HEK293 (cell line): Measurements from ENCODE around the gene ARMH4.

ENCODE experiments used
- CTCF ChIA-PET: fragments of 350-600 bp; formaldehyde crosslinking; extraction: SDS; loops from one replicate; lab custom pipeline; 2021; ENCODE audit warnings: antibody characterized with exemption; lab: Yijun Ruan, JAX
- POLR2A ChIA-PET: fragments of 300-600 bp; formaldehyde crosslinking; extraction: SDS; loops from one replicate; lab custom pipeline; 2020; ENCODE audit warnings: antibody characterized with exemption, inconsistent platforms; lab: Yijun Ruan, JAX
- H3K27ac ChIP-seq: fragments of 200-500 bp; sonication (Bioruptor generic); 2 replicates; pipeline ENCODE4 v1.5.1; 2014; ENCODE audit warnings: low read depth, low read length, control low read depth, inconsistent platforms; ENCODE audit errors: extremely low read depth
- H3K36me3 ChIP-seq, 2 experiments: fragments of 200-500 bp in 1 of 2; sonication (Bioruptor generic) in 1 of 2; 1 replicate in 1 of 2; 2 replicates in 1 of 2; pipeline ENCODE4 v1.5.1; 2014 to 2017; ENCODE audit warnings: inconsistent platforms in 2 of 2, low read length in 2 of 2; ENCODE audit not compliant: control insufficient read depth in 2 of 2, insufficient read depth in 1 of 2
- H3K4me1 ChIP-seq: fragments of 200-500 bp; sonication (Bioruptor generic); 2 replicates; pipeline ENCODE4 v1.5.1; 2014; ENCODE audit warnings: mild to moderate bottlenecking, low read length, inconsistent platforms; ENCODE audit not compliant: control insufficient read depth, insufficient read depth
- H3K4me3 ChIP-seq: 2 replicates; pipeline ENCODE4 v1.5.1; 2011; ENCODE audit warnings: low read depth, mild to moderate bottlenecking, control low read depth, low read length, moderate library complexity
- H3K9me3 ChIP-seq: fragments of 200-500 bp; sonication (Bioruptor generic); 2 replicates; pipeline ENCODE4 v1.5.1; 2014; ENCODE audit warnings: low read depth, low read length, inconsistent platforms; ENCODE audit not compliant: control insufficient read depth, insufficient read depth
- BCL11A ChIP-seq: fragments of 450-650 bp; formaldehyde crosslinking; IDR thresholded peaks from 2 replicates; pipeline ENCODE4 v1.5.1; 2016; ENCODE audit warnings: low read depth, missing biosample characterization, missing genetic modification characterization
- REPIN1 ChIP-seq: fragments of 450-650 bp; formaldehyde crosslinking; IDR thresholded peaks from 2 replicates; pipeline ENCODE4 v1.5.1; 2017; ENCODE audit warnings: missing biosample characterization, missing genetic modification characterization, low read depth
- SP7 ChIP-seq: fragments of 450-650 bp; formaldehyde crosslinking; IDR thresholded peaks from 2 replicates; pipeline ENCODE4 v1.5.1; 2016; ENCODE audit warnings: missing biosample characterization, missing genetic modification characterization
- ZEB2 ChIP-seq: fragments of 450-650 bp; formaldehyde crosslinking; IDR thresholded peaks from 2 replicates; pipeline ENCODE4 v1.5.1; 2016; ENCODE audit warnings: missing biosample characterization, missing genetic modification characterization
- ZFP3 ChIP-seq: fragments of 450-650 bp; formaldehyde crosslinking; IDR thresholded peaks from 2 replicates; pipeline ENCODE4 v1.5.1; 2016; ENCODE audit warnings: low read depth, missing biosample characterization, missing genetic modification characterization
- ZNF169 ChIP-seq: fragments of 450-650 bp; formaldehyde crosslinking; IDR thresholded peaks from 2 replicates; pipeline ENCODE4 v1.5.1; 2016; ENCODE audit warnings: missing biosample characterization, missing genetic modification characterization
- ZNF248 ChIP-seq: fragments of 450-650 bp; formaldehyde crosslinking; IDR thresholded peaks from 2 replicates; pipeline ENCODE4 v1.5.1; 2017; ENCODE audit warnings: missing biosample characterization, missing genetic modification characterization
- ZNF426 ChIP-seq: fragments of 450-650 bp; formaldehyde crosslinking; IDR thresholded peaks from 2 replicates; pipeline ENCODE4 v1.5.1; 2017; ENCODE audit warnings: missing biosample characterization, missing genetic modification characterization, mild to moderate bottlenecking, inconsistent platforms, moderate library complexity
- ZNF48 ChIP-seq: fragments of 450-650 bp; formaldehyde crosslinking; IDR thresholded peaks from 2 replicates; pipeline ENCODE4 v1.5.1; 2016; ENCODE audit warnings: missing biosample characterization, missing genetic modification characterization
- ZNF521 ChIP-seq: fragments of 450-650 bp; formaldehyde crosslinking; IDR thresholded peaks from 2 replicates; pipeline ENCODE4 v1.5.1; 2017; ENCODE audit warnings: missing biosample characterization, mild to moderate bottlenecking, missing genetic modification characterization
- ZNF629 ChIP-seq: fragments of 450-650 bp; formaldehyde crosslinking; IDR thresholded peaks from 2 replicates; pipeline ENCODE4 v1.5.1; 2017; ENCODE audit warnings: missing biosample characterization, missing genetic modification characterization
- ZNF660 ChIP-seq: fragments of 450-650 bp; IDR thresholded peaks from 2 replicates; pipeline ENCODE4 v1.5.1; 2018; ENCODE audit warnings: missing biosample characterization, mild to moderate bottlenecking, missing genetic modification characterization
- ZNF677 ChIP-seq: fragments of 450-650 bp; IDR thresholded peaks from 2 replicates; pipeline ENCODE4 v1.5.0; 2018; ENCODE audit warnings: missing biosample characterization, mild to moderate bottlenecking, missing genetic modification characterization, moderate library complexity
- ZNF768 ChIP-seq: fragments of 450-650 bp; formaldehyde crosslinking; IDR thresholded peaks from 2 replicates; pipeline ENCODE4 v1.5.1; 2018; ENCODE audit warnings: missing biosample characterization, mild to moderate bottlenecking, missing genetic modification characterization
- TF ChIP-seq, protein P1 (sequence below): fragments of 450-650 bp; formaldehyde crosslinking; IDR thresholded peaks from 2 replicates; pipeline ENCODE4 v1.5.1; 2016; ENCODE audit warnings: missing biosample characterization, missing genetic modification characterization
- TF ChIP-seq, protein P2 (sequence below): fragments of 450-650 bp; formaldehyde crosslinking; IDR thresholded peaks from 2 replicates; pipeline ENCODE4 v1.5.0; 2017; ENCODE audit warnings: missing biosample characterization, missing genetic modification characterization, borderline replicate concordance
- TF ChIP-seq, protein P3 (sequence below): fragments of 450-650 bp; formaldehyde crosslinking; conservative IDR thresholded peaks from 2 replicates; pipeline ENCODE4 v1.5.1; 2016; ENCODE audit warnings: low read depth, missing biosample characterization, missing genetic modification characterization
- TF ChIP-seq, protein P4 (sequence below): fragments of 450-650 bp; IDR thresholded peaks from 2 replicates; pipeline ENCODE4 v1.5.1; 2018; ENCODE audit warnings: missing biosample characterization, mild to moderate bottlenecking, missing genetic modification characterization

The ARMH4 gene

DNA sequence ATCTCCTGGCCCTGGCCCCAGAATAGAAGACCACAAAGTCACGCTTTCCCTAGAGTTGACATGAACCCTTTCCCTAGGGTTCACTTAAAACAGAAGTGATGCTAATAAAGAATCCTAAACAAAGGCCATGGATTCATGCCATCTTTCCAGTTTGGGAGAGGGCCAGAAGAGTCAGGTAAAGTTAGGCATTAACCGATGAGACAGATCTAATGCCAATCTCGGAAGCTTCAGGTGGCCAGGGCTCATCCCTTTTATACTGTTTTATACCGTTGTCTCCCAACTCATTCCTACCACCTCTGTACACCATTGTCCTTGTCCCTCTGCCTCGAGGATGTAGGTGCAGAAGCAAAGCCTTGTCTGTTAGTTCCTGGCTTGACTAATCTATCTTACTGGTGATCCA, 25.1 kb upstream of the ARMH4 start:
- H3K27ac ChIP-seq: no peak overlapping the region
- H3K36me3 ChIP-seq: no peaks in the 10 kb centered on the region
- ChIA-PET POLR2A (interaction anchor here (0.6 kb wide), 1 partner anchor 250 kb away, joined by 10 read pairs; the partner anchor contains the start of gene TIMM9), CTCF (interaction anchor here (0.8 kb wide), 1 partner anchor 91 kb away, joined by 3 read pairs; no protein-coding TSS in a partner anchor)
- H3K9me3 ChIP-seq: no peaks in the 10 kb centered on the region
- no peak for TF ChIP-seq ZNF48 (tag by site-specific recombination)
- TF ChIP-seq BCL11A: no peak
- no peak for TF ChIP-seq ZNF660 (tag by site-specific recombination)
- TF ChIP-seq, protein P1, sequence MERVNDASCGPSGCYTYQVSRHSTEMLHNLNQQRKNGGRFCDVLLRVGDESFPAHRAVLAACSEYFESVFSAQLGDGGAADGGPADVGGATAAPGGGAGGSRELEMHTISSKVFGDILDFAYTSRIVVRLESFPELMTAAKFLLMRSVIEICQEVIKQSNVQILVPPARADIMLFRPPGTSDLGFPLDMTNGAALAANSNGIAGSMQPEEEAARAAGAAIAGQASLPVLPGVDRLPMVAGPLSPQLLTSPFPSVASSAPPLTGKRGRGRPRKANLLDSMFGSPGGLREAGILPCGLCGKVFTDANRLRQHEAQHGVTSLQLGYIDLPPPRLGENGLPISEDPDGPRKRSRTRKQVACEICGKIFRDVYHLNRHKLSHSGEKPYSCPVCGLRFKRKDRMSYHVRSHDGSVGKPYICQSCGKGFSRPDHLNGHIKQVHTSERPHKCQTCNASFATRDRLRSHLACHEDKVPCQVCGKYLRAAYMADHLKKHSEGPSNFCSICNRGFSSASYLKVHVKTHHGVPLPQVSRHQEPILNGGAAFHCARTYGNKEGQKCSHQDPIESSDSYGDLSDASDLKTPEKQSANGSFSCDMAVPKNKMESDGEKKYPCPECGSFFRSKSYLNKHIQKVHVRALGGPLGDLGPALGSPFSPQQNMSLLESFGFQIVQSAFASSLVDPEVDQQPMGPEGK (tag by site-specific recombination): no peak
- TF ChIP-seq ZNF768 (tag by site-specific recombination): no peak
- no peak for TF ChIP-seq ZNF169 (tag by site-specific recombination)
- no peak for TF ChIP-seq ZNF677
- TF ChIP-seq ZNF521: no peak
- TF ChIP-seq ZFP3: no peak
- no peak for TF ChIP-seq ZEB2
- TF ChIP-seq, protein P2, sequence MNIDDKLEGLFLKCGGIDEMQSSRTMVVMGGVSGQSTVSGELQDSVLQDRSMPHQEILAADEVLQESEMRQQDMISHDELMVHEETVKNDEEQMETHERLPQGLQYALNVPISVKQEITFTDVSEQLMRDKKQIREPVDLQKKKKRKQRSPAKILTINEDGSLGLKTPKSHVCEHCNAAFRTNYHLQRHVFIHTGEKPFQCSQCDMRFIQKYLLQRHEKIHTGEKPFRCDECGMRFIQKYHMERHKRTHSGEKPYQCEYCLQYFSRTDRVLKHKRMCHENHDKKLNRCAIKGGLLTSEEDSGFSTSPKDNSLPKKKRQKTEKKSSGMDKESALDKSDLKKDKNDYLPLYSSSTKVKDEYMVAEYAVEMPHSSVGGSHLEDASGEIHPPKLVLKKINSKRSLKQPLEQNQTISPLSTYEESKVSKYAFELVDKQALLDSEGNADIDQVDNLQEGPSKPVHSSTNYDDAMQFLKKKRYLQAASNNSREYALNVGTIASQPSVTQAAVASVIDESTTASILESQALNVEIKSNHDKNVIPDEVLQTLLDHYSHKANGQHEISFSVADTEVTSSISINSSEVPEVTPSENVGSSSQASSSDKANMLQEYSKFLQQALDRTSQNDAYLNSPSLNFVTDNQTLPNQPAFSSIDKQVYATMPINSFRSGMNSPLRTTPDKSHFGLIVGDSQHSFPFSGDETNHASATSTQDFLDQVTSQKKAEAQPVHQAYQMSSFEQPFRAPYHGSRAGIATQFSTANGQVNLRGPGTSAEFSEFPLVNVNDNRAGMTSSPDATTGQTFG (tag by site-specific recombination): no peak
- TF ChIP-seq, protein P3, sequence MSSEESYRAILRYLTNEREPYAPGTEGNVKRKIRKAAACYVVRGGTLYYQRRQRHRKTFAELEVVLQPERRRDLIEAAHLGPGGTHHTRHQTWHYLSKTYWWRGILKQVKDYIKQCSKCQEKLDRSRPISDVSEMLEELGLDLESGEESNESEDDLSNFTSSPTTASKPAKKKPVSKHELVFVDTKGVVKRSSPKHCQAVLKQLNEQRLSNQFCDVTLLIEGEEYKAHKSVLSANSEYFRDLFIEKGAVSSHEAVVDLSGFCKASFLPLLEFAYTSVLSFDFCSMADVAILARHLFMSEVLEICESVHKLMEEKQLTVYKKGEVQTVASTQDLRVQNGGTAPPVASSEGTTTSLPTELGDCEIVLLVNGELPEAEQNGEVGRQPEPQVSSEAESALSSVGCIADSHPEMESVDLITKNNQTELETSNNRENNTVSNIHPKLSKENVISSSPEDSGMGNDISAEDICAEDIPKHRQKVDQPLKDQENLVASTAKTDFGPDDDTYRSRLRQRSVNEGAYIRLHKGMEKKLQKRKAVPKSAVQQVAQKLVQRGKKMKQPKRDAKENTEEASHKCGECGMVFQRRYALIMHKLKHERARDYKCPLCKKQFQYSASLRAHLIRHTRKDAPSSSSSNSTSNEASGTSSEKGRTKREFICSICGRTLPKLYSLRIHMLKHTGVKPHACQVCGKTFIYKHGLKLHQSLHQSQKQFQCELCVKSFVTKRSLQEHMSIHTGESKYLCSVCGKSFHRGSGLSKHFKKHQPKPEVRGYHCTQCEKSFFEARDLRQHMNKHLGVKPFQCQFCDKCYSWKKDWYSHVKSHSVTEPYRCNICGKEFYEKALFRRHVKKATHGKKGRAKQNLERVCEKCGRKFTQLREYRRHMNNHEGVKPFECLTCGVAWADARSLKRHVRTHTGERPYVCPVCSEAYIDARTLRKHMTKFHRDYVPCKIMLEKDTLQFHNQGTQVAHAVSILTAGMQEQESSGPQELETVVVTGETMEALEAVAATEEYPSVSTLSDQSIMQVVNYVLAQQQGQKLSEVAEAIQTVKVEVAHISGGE (tag by site-specific recombination): no peak
- no peak for TF ChIP-seq ZNF629 (tag by site-specific recombination)
- TF ChIP-seq, protein P4, sequence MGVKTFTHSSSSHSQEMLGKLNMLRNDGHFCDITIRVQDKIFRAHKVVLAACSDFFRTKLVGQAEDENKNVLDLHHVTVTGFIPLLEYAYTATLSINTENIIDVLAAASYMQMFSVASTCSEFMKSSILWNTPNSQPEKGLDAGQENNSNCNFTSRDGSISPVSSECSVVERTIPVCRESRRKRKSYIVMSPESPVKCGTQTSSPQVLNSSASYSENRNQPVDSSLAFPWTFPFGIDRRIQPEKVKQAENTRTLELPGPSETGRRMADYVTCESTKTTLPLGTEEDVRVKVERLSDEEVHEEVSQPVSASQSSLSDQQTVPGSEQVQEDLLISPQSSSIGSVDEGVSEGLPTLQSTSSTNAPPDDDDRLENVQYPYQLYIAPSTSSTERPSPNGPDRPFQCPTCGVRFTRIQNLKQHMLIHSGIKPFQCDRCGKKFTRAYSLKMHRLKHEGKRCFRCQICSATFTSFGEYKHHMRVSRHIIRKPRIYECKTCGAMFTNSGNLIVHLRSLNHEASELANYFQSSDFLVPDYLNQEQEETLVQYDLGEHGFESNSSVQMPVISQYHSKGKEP (tag by site-specific recombination): no peak
- no peak for TF ChIP-seq SP7
- no peak for TF ChIP-seq ZNF248 (tag by site-specific recombination)
- no peak for TF ChIP-seq REPIN1 (tag by site-specific recombination)
- TF ChIP-seq ZNF426: no peak
- H3K4me1 ChIP-seq: no peaks in the 10 kb centered on the region
- no peak overlapping the region for H3K4me3 ChIP-seq
